HG03095 (cell line): ENCODE results near the gene NEB.

ENCODE experiments used
- ATAC-seq: cut with Tn5 transposase; IDR thresholded peaks from one replicate; pipeline ENCODE4 v1.9.1; 2021; ENCODE audit warnings: moderate library complexity; ENCODE audit not compliant: unreplicated experiment

Gene NEB

DNA sequence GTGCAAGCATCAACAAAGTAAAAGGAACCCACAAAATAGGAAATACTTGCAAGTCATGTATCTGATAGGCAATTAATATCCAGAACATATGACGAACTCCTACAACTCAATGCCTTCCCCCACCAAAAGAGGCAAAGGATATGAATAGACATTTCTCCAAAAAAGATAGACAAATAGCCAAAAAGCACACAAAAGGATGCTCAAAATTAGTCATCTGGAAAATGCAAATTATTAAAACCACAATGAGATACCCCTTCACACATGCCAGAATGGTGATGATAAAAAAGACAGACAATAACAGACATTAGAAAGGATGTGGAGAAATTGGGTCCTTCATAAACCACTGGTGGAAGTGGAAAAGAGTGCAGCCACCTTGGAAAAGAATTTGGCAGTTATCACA is 248.2 kb downstream of the NEB start:
- ATAC-seq: no peak

DNA sequence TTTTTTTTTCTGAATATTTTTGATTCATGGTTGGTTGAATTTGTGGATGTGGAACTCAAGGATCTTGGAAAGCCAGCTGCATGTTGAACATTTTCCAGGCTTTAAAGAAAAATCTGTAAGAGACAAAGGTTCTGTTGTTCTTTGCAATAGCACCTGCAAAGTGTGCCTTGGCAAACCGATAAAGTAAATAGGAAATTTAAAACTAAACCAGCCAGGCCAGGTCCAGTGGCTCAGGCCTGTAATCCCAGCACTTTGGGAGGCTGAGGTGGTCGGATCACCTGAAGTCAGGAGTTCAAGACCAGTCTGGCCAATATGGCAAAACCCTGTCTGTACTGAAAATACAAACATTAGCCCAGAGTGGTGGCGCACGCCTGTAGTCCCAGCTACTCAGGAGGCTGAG is 250.2 kb downstream of the NEB start:
- ATAC-seq: no peak

DNA sequence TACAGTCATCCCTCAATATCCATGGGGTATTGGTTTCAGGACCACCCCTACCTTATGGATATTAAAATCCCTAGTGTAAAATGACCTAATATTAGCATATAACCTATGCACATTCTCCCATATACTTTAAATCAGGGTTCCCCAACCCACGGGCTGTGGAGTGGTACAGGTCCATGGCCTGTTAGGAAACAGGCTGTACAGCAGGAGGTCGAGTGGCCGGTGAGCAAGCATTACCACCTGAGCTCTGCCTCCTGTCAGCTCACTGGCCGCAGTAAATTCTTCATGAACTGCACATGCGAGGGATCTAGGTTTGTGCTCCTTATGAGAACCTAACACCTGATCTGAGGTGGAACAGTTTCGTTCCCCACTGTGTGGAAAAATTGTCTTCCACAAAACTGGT is 250.7 kb downstream of the NEB start:
- ATAC-seq: no peak

DNA sequence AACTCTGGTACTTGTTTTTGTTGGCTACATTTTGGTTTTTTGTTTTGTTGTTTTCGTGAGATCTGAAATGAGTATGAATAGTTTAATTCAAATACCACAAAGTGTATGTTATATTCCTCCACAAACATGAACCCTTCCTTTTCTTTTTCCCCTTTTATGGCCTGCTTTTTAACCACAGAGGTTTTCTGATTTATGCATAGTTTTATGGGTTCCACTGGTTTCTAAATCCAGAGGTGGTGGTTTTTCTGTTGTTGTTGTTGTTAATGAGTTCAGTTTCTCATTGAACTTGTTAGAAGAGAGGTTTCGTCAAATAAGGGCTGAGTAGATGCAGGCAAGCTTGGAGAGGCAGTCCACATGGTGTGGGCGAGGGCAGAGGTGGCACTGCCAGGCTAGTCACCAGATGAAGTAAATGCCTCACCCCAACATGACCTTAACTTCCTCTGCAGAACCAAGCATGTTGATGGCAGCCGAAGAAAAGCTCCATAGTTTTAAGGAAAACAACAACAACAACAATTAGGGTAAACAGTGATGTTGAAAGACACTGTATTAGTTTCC is 252.0 kb downstream of the NEB start:
- ATAC-seq: no peak

DNA sequence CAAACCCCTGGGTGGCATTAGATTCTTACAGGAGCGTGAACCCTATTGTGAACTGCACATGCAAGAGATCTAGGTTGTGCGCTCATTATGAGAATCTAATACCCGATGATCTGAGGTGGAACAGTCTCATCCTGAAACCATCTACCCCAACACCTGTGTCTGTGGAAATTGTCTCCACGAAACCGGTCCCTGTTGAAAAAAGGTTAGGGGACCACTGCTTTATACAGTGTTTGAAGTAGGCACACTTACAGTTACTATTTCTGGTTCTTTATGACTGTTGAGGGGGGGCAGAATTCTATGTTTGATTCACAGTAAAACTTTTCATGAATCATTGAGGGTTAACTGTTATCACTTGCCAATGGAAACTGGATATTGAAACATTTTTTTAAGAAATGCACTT is 252.5 kb downstream of the NEB start:
- ATAC-seq: no peak

DNA sequence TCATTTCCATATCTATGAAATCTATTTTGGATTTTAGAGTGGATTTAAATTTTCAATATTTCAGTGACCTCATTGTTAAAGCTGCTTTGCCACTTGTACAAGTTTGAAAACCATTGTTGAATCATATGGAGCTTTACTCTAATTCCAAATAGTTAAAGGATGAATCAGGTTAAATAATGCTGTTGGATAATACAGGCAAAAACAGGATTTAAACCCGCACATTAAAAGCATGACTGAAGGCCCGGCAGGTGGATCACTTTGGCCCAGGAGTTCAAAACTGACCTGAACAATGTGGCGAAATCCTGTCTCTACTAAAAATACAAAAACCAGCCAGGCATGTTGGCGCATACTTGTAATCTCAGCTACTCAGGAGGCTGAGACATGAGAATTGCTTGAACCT is 256.3 kb downstream of the NEB start:
- ATAC-seq: no peak

DNA sequence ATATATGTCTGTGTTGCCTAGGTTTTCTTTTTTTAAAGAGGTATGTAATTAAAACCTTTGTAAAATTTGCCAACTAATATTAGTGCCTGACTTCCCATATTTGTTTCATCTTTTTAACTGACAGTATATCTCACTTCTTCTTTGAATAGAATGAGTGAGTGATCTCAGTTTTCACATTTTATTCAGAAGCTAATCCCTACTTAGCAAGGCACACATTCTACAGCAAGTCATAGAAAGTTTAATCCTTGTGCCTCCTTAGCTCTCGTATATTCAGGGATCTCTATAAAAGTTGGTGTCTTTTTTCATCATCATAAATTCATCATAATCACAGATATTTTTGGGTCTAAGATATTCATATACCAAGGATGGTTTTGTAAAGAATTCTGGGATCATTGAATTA is 258.0 kb downstream of the NEB start:
- no peak for ATAC-seq

DNA sequence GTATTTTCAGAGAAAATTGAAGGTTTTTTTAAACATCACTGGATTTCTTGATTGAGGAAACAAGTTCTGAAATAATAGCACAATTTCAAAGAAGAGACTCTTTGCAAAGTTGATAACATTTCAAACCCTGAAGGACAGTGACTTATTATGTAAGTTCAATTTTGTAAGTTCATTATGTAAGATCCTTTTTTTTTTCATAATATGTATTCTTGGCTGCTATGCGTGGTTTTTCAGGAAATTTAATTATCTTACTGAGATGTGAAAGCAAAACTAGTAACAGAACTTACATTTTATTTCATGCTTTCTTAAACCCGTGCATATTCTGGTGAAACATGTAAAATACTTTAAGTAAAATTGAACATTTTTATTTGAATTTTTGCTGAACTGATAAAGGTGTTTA is 259.2 kb downstream of the NEB start:
- ATAC-seq: no peak

DNA sequence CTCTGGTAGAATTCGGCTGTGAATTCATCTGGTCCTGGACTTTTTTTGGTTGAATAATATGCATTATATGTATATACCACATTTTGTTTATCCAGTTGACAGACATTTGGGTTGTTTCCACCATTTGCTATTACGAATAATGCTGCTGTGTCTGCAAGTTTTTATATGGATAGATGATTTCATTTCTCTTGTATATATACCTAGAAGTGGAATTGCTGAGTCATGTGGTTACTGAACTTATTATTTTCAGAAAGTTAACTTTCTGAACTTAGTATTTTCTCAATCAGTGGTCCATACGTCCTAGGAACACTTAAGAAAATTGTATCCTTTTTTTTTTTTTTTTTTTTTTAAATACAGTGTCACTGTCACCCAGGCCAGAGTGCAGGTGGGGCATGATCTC is 261.3 kb downstream of the NEB start:
- ATAC-seq: no peak

DNA sequence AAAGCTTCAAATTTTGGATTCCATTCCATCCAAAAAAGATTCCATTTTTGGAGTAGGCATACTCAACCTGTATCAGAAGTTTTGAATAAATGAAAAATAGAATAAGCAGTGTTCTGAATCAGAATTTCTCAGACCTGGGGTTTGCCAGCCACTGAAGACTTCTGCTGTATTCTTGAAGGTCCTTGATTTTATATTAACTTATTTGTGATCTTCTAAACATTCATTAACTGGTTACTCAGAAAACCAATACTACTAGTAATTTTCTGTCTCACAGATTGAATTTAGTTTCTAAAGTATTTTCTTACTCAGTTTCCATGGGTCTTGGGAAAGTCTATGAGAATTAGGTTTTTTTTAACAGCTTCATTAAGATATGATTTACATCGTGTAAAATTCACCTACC is 263.7 kb downstream of the NEB start:
- no peak for ATAC-seq

DNA sequence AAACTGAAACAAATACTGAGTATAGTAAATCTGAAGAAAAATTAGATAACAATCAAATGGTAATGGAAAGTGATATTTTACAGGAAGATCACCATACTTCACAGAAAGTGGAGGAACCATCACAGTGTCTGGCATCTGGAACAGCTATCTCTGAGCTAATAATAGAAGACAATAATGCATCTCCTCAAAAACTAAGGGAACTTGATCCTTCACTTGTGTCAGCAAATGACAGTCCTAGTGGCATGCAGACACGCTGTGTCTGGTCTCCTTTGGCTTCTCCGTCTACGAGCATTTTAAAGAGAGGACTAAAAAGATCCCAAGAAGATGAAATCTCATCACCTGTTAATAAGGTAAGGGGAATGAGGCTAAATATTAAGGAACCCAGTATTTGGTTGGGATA is 268.5 kb downstream of the NEB start:
- ATAC-seq: no peak

DNA sequence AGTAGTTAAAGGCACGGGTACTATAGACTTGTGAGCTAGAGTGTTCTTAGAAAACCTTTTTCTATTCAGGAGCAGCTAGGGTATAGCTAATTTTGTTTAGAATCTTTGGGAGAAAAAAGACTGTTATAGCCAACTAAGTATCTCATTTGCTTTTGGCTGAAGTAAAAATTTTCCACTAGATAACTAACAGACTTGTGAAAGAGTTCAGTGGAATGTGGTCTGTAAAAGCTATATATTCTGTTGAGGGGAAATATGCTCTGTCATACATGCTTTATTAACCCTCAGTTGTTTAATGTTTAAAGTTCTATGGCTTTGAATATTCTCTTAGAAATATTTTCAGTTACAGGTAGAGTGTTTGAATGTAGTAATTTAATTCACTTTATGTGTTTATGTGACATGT is 274.9 kb downstream of the NEB start:
- ATAC-seq: no peak

DNA sequence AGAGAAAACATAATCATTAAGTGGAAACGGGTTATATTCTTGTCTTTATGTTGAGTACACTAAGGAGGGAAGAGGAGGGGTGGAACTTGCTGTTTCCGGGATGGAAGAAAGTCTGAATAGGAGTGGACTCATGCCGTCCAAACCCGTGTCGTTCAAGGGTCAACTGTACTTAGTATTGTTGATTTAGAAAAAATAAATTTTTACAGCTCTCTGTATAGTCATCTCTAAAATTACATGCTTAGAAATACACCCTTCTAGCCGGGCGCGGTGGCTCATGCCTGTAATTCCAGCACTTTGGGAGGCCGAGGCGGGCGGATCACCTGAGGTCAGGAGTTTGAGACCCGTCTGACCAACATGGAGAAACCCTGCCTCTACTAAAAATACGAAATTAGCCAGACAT is 295.1 kb downstream of the NEB start:
- no peak for ATAC-seq

DNA sequence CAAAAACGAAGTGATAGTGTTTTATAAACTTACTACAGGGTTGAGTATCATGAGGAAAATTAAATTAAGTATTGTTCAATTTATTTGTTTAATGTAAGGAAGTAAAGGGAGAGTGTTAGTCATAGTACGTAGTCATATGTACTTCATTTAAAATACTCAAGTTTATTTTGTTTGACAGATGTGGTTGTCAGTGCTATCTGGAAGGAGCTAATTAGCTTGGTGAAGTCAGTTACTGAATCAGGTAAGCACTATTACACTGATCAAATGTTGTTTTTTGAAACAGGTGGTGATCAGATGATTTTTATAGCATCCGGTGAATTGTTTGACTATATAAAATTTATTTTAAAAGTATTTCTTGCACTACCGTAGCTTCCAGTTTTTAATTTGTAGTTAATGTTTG is 295.8 kb downstream of the NEB start:
- ATAC-seq: no peak

DNA sequence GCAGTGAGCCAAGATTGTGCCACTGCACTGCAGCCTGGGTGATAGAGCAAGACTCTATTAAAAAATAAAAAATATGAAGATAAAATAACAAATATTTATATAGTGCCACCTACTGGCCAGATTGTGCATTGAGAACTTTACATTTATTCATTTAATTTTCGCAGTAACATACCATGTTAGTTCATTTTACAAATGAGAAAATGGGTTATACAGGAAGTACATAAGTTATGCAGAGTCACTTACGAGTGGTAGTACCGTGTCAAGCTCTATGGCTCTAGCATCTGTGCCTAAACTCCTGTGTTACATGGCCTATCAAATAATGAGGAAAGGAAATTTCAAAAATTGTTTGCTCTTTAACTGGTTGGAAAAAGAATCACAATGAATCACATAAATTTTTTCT is 296.6 kb downstream of the NEB start:
- no peak for ATAC-seq
